Hypothalamus (tissue), 51 donors: ENCODE data around the gene CACNA1H.
A peak's percentile ranks its signal among the peaks of the same experiment; 100 is the strongest.

Experiments used
- DNase-seq, 51 donors: peaks; one replicate each; lab custom pipeline; 2025; lab: John Stamatoyannopoulos, UW

Gene CACNA1H

GRCh38 chr16:1156055-1156982 is 3.4 kb downstream of the CACNA1H start:
- DNase-seq: no peak

- DNase-seq: no peak
Measured at GRCh38 chr16:1156983-1157638, 4.2 kb downstream of the CACNA1H start.

GRCh38 chr16:1157639-1158455 is 4.9 kb downstream of the CACNA1H start:
- no peak for DNase-seq

- no peak for DNase-seq
Measured at GRCh38 chr16:1158456-1159324, 5.8 kb downstream of the CACNA1H start.

- DNase-seq: no peak
Measured at GRCh38 chr16:1159325-1159972, 6.5 kb downstream of the CACNA1H start.

GRCh38 chr16:1159973-1160772 is 7.3 kb downstream of the CACNA1H start:
- peak in 32 of 51 donors; percentile 9 to 72 (median 39) for DNase-seq

- DNase-seq: no peak
Measured at GRCh38 chr16:1160773-1161348, 8.0 kb downstream of the CACNA1H start.

- no peak for DNase-seq
Measured at GRCh38 chr16:1162701-1163566, 10.0 kb downstream of the CACNA1H start.

- peak in 18 of 51 donors; percentile 9 to 49 (median 20) for DNase-seq
Measured at GRCh38 chr16:1163567-1164055, 10.7 kb downstream of the CACNA1H start.

- DNase-seq: no peak
Measured at GRCh38 chr16:1164382-1164781, 11.5 kb downstream of the CACNA1H start.

GRCh38 chr16:1164975-1165374 is 12.1 kb downstream of the CACNA1H start:
- DNase-seq: no peak

- no peak for DNase-seq
Measured at GRCh38 chr16:1165511-1165910, 12.6 kb downstream of the CACNA1H start.

- DNase-seq: peak in 32 of 51 donors; percentile 6 to 75 (median 50)
Measured at GRCh38 chr16:1167276-1168107, 14.6 kb downstream of the CACNA1H start.

GRCh38 chr16:1168837-1169236 is 15.9 kb downstream of the CACNA1H start:
- no peak for DNase-seq

GRCh38 chr16:1169285-1170075 is 16.6 kb downstream of the CACNA1H start:
- no peak for DNase-seq
